GM19467 (cell line): ENCODE measurements around the gene COL8A1.
"Not testable (repeated sequence)": the region's sequence is repeated elsewhere in the genome, so short reads cannot be mapped to it uniquely, and the experiment has no call there.

Source experiments
- ATAC-seq: cut with Tn5 transposase; IDR thresholded peaks from one replicate; pipeline ENCODE4 v1.9.1; 2021; ENCODE audit warnings: mild to moderate bottlenecking, moderate library complexity; ENCODE audit not compliant: unreplicated experiment

The COL8A1 gene

GRCh38 chr3:99838755-99839154 lies 200.4 kb downstream of the COL8A1 start:
- ATAC-seq, result no peak

- no peak for ATAC-seq
Measured at GRCh38 chr3:99839613-99840012, 201.2 kb downstream of the COL8A1 start.

- ATAC-seq, result not testable (repeated sequence)
Measured at GRCh38 chr3:99841949-99842348, 203.6 kb downstream of the COL8A1 start.

- peak; percentile 67 for ATAC-seq
Measured at GRCh38 chr3:99842826-99843589, 204.6 kb downstream of the COL8A1 start.

GRCh38 chr3:99843590-99844258 lies 205.3 kb downstream of the COL8A1 start:
- no peak for ATAC-seq

DNA sequence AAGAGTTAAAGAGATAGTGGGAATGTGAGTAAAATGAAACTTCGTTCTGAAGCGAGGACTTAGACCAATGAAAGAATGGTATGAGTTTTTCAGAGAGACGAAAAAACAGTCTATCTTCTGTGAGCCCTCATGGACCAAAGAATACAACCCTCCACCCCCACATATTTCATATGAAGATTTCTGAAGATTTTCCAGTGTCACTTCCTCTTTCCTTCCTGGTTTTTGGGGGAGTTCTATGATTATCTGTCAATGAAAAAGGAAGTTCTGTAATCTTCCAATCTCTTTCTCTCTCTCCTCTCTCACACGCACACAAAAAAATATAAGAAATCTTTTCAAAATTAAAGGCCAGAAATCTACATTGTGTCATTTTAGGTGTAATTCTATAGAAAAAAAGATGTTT lies 206.9 kb downstream of the COL8A1 start:
- no peak for ATAC-seq

DNA sequence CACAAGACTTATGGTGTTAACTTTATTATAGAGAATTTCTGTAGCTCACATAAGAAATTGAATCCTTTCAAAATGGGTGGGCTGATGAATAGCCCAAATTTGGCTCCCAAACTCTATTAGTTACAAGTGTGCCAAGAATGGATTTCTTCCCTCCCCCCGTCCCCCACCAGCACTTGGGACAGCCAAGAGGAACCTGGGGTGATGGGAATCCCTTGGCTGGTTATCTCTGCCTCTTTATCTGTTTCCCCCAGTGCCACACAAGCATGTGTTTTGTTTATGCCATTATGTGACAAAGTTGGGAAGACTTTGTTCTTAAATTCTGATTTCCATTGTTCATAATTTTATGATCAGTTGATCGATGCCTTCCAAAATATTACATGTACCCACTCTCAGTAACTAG lies 207.6 kb downstream of the COL8A1 start:
- no peak for ATAC-seq

GRCh38 chr3:99846477-99847160 lies 208.2 kb downstream of the COL8A1 start:
- no peak for ATAC-seq

DNA sequence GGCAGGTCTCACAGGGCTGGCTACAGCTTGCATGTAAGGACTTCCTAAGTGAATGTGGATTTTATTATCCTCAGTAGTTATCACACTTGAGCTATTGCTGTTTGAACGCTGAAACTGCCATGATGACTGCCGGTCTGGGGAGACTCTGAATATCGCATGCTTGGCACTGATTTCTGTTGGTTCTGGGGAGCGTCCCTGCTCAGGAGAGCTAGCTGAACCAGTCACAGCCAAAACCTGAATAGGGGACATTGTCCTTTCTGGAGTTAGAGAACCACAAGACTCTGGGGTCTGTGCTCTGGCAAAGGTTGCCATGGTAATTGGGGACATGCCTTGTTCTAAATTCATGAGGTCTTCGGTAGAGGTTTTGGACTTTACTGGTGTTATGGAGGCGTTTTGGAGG lies 210.0 kb downstream of the COL8A1 start:
- ATAC-seq, result no peak
